ENCODE data around the gene SLC35B4.

DNA sequence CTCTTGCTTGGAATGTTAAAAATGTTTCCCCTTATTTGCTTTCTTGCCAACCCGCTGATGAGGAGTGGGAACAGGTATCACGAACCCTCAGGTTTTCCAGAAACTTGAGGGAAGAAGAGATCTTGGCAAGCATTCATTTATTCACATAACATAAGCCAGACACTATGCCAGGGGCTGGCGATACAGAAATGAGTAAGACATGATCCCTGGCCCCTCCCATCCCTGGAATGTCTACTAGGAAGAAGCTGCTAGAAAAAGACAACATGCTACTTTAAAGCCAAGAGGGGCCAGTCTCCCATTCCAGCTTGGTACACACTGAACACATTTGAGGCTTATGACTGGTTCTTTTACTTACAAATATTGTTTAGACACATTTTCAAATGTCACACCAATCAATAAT, 26.4 kb downstream of the SLC35B4 start:
- TF ChIP-seq POLR2A (IDR thresholded peaks at IDR 0.05), result no peak
- TF ChIP-seq, protein P1, sequence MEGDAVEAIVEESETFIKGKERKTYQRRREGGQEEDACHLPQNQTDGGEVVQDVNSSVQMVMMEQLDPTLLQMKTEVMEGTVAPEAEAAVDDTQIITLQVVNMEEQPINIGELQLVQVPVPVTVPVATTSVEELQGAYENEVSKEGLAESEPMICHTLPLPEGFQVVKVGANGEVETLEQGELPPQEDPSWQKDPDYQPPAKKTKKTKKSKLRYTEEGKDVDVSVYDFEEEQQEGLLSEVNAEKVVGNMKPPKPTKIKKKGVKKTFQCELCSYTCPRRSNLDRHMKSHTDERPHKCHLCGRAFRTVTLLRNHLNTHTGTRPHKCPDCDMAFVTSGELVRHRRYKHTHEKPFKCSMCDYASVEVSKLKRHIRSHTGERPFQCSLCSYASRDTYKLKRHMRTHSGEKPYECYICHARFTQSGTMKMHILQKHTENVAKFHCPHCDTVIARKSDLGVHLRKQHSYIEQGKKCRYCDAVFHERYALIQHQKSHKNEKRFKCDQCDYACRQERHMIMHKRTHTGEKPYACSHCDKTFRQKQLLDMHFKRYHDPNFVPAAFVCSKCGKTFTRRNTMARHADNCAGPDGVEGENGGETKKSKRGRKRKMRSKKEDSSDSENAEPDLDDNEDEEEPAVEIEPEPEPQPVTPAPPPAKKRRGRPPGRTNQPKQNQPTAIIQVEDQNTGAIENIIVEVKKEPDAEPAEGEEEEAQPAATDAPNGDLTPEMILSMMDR (IDR thresholded peaks at IDR 0.05), result no peak
